Spinal cord (tissue), 10 donors: ENCODE data around the gene FOXD2. TPM values are rescaled to one million over a fixed set of nuclear protein-coding genes. Genes with fewer than 3 reads are reported as not detected.

ENCODE experiments used
- DNase-seq, 6 donors: peaks; one replicate each; pipeline versions ENCODE4 v3.0.0 to v3.0.0-alpha.2; 2013 to 2015; ENCODE audit warnings: low spot score in 6 of 6, low read depth in 4 of 6
- H3K27ac ChIP-seq: one replicate; pipeline ENCODE4 v1.5.1; 2013; ENCODE audit warnings: low read depth, low read length, control low read depth
- H3K27me3 ChIP-seq: one replicate; pipeline ENCODE4 v1.6.1; 2013; ENCODE audit warnings: low read length; ENCODE audit not compliant: control insufficient read depth, insufficient read depth
- H3K36me3 ChIP-seq: one replicate; pipeline ENCODE4 v1.6.1; 2013; ENCODE audit warnings: low read length; ENCODE audit not compliant: control insufficient read depth, insufficient read depth
- H3K4me1 ChIP-seq: one replicate; pipeline ENCODE4 v1.6.1; 2013; ENCODE audit warnings: low read length; ENCODE audit not compliant: control insufficient read depth, insufficient read depth
- H3K4me3 ChIP-seq: one replicate; pipeline ENCODE4 v1.5.1; 2013; ENCODE audit warnings: low read depth, low read length, control low read depth
- H3K9me3 ChIP-seq: one replicate; pipeline ENCODE4 v1.6.1; 2013; ENCODE audit warnings: low read length; ENCODE audit not compliant: control insufficient read depth, insufficient read depth
- WGBS: methylation state at CpG from one replicate; pipeline ENCODE4 v1.1.5; 2013; ENCODE audit warnings: missing lambda C conversion rate; ENCODE audit not compliant: insufficient coverage; 5-methylcytosine and 5-hydroxymethylcytosine counted together
- polyA plus RNA-seq, 2 donors: library from polyadenylated mRNA; unstranded; fragments of 120-200 nt; gene quantifications; one replicate each; pipeline ENCODE4 v1.2.1, GENCODE V29; 2013; ENCODE audit not compliant: insufficient read length in 2 of 2
- total RNA-seq, 2 donors: library from RNA; depleted of rRNA in 1 of 2; stranded (reverse); fragments of 120-200 nt in 1 of 2; fragments of >200 nt in 1 of 2; gene quantifications; one replicate each; pipeline versions ENCODE4 v1.2.3 to v1.2.4, GENCODE V29; 2013 to 2014
- donor health status: healthy.

FOXD2 gene
- total and polyA plus RNA-seq, 4 donors, result 0.36 to 14.3 (median 3.3) TPM

DNA sequence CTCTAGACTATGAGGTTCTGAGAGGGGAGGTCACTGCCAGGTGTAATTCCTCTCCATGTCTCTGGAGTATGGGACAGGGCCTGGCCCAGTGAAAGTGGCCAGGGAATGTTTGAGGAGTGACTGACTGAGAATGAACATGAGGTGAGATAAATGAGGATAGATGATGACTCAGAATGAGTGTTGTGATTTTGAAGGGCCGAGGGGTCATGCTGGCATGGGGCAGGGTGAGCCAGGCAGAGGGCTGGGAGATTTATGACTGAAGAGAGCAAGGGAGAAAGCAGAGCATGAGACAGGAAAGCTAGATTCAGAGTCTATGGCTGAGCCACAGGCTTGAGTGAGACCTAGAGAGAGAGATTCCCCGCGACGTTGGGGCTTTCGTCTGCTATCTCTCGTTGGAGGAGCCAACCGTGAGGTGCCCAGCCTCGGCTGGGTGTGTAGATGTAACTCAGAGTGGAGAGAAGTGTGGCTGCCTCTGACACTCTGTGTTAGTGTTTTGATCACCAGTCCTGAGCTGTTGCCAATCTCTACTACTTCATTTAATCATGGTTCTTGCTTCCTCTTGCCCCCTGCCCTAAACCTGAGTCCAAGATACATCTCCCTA is 50.1 kb downstream of the FOXD2 start:
- no peak overlapping the region for H3K27ac ChIP-seq
- H3K27me3 ChIP-seq, result peaks cover 3% of the 10 kb centered on the region
- no peaks in the 10 kb centered on the region for H3K36me3 ChIP-seq
- no peak overlapping the region for H3K4me3 ChIP-seq
- H3K9me3 ChIP-seq, result no peaks in the 10 kb centered on the region
- WGBS, result 85% methylated on average over 4 of the region's 8 CpGs
- H3K4me1 ChIP-seq, result no peaks in the 10 kb centered on the region
- DNase-seq, result no peak

Other genes starting within 250 kb of the FOXD2 start
- under 1 TPM in 1 of 2 donors, not detected in 1; 0.30 TPM for gene PDZK1IP1, start 248.0 kb upstream of the FOXD2 start, total RNA-seq
- under 1 TPM in 1 of 2 donors, not detected in 1; 0.35 TPM for gene PDZK1IP1, start 248.0 kb upstream of the FOXD2 start, polyA plus RNA-seq
- 1 to 10 TPM; 5.6 to 8.7 TPM for gene TAL1, start 205.8 kb upstream of the FOXD2 start, total RNA-seq
- 1 to 10 TPM; 5.8 to 8.7 TPM for gene TAL1, start 205.8 kb upstream of the FOXD2 start, polyA plus RNA-seq
- gene STIL, start 123.9 kb upstream of the FOXD2 start, total RNA-seq, result 10 to 100 TPM in 1 of 2 donors, 1 to 10 TPM in 1; 6.6 to 10.7 TPM
- gene STIL, start 123.9 kb upstream of the FOXD2 start, polyA plus RNA-seq, result 1 to 10 TPM; 4.4 to 4.6 TPM
- 10 to 100 TPM; 70.3 to 96.2 TPM for gene CMPK1, start 104.3 kb upstream of the FOXD2 start, total RNA-seq
- gene CMPK1, start 104.3 kb upstream of the FOXD2 start, polyA plus RNA-seq, result 10 to 100 TPM; 65.5 to 88.8 TPM
- gene FOXE3, start 21.8 kb upstream of the FOXD2 start, total RNA-seq, result under 1 TPM in 1 of 2 donors, not detected in 1; 0.11 TPM
- gene FOXE3, start 21.8 kb upstream of the FOXD2 start, polyA plus RNA-seq, result under 1 TPM in 1 of 2 donors, not detected in 1; 0.08 TPM